Thyroid gland (tissue), 4 donors: ENCODE data around the gene SLC12A1. TPM values are rescaled to one million over a fixed set of nuclear protein-coding genes. Genes with fewer than 3 reads are reported as not detected.

ENCODE experiments used
- DNase-seq, 2 donors: peaks; one replicate each; pipeline ENCODE4 v3.0.0-alpha.2; 2019
- H3K27ac ChIP-seq, 3 donors: fragments of 200-600 bp; sonication (generic); 1 replicate in 2 of 3; 2 replicates in 1 of 3; pipeline ENCODE4 v1.5.1; 2016 to 2019; ENCODE audit warnings: mild to moderate bottlenecking in 1 of 3, moderate library complexity in 1 of 3
- H3K27me3 ChIP-seq: fragments of 200-600 bp; sonication (generic); one replicate; pipeline ENCODE4 v1.5.1; 2019
- H3K36me3 ChIP-seq, 2 donors: fragments of 200-600 bp; sonication (generic); one replicate each; pipeline ENCODE4 v1.5.1; 2016 to 2019
- H3K4me1 ChIP-seq, 2 donors: fragments of 200-600 bp; sonication (generic); one replicate each; pipeline ENCODE4 v1.5.1; 2017 to 2019
- H3K4me3 ChIP-seq, 3 donors: fragments of 200-600 bp; sonication (generic); replicated peaks in 1 of 3; 1 replicate in 2 of 3; 2 replicates in 1 of 3; pipeline ENCODE4 v1.5.1; 2016; ENCODE audit warnings: mild to moderate bottlenecking in 1 of 3
- H3K9me3 ChIP-seq: fragments of 200-600 bp; sonication (generic); one replicate; pipeline ENCODE4 v1.5.1; 2017
- CTCF ChIP-seq, 6 experiments: fragments of 200-600 bp in 3 of 6; fragments of 450-650 bp in 3 of 6; sonication (generic) in 3 of 6; IDR thresholded peaks; one replicate each; pipeline ENCODE4 v1.5.1; 2016 to 2019; ENCODE audit warnings: antibody characterized with exemption in 6 of 6, mild to moderate bottlenecking in 2 of 6, inconsistent platforms in 1 of 6, moderate library complexity in 1 of 6
- POLR2A ChIP-seq, 2 donors: fragments of 450-650 bp; IDR thresholded peaks; one replicate each; pipeline ENCODE4 v1.6.1; 2017; ENCODE audit warnings: antibody characterized with exemption in 2 of 2, mild to moderate bottlenecking in 2 of 2, moderate library complexity in 1 of 2
- WGBS, 2 donors: methylation state at CpG; one replicate each; pipeline ENCODE4 v1.1.5; 2017; 5-methylcytosine and 5-hydroxymethylcytosine counted together
- intact Hi-C: fragments of 100-400 bp; cut with DNase I; formaldehyde crosslinking; loops from one replicate; pipeline ENCODE4 v1.15.1; 2023
- total RNA-seq, 4 donors: library from RNA; depleted of rRNA; stranded (reverse); fragments of >200 nt; gene quantifications; one replicate each; pipeline ENCODE4 v1.2.3, GENCODE V29; 2016

SLC12A1 gene
- total RNA-seq, 4 donors from 2014 or later: not detected

- intact Hi-C loops: no loop called here
- no peak for DNase-seq
- H3K36me3 ChIP-seq: no peaks in the 10 kb centered on the region
- H3K4me1 ChIP-seq: no peaks in the 10 kb centered on the region
- no peaks in the 10 kb centered on the region for H3K9me3 ChIP-seq
- H3K4me3 ChIP-seq: no peak overlapping the region
- H3K27ac ChIP-seq: no peak overlapping the region
- TF ChIP-seq CTCF (IDR thresholded peaks at IDR 0.05): no peak
- no peak for TF ChIP-seq POLR2A (IDR thresholded peaks at IDR 0.05)
- 47 to 52% methylated on average over 4 of the region's 4 CpGs for WGBS, 2 donors
- no peaks in the 10 kb centered on the region for H3K27me3 ChIP-seq
Observed at GRCh38 chr15:48266024-48266689, 60.1 kb downstream of the SLC12A1 start.

- no peak for TF ChIP-seq POLR2A (IDR thresholded peaks at IDR 0.05)
- no peaks in the 10 kb centered on the region for H3K4me1 ChIP-seq
- no peaks in the 10 kb centered on the region for H3K9me3 ChIP-seq
- no peak overlapping the region for H3K27ac ChIP-seq
- no peak overlapping the region for H3K4me3 ChIP-seq
- H3K27me3 ChIP-seq: no peaks in the 10 kb centered on the region
- H3K36me3 ChIP-seq: no peaks in the 10 kb centered on the region
- DNase-seq: no peak
- WGBS, 2 donors: 86 to 87% methylated on average over 3 of the region's 3 CpGs
- intact Hi-C loops: no loop called here
Observed at GRCh38 chr15:48267766-48268165, 61.7 kb downstream of the SLC12A1 start.

GRCh38 chr15:48273049-48273448, 66.9 kb downstream of the SLC12A1 start:
- Histone ChIP-seq H3K4me1 (no peaks in the 10 kb centered on the region), H3K4me3 (no peak overlapping the region), H3K9me3 (no peaks in the 10 kb centered on the region), H3K27ac (no peak overlapping the region), H3K27me3 (no peaks in the 10 kb centered on the region), H3K36me3 (no peaks in the 10 kb centered on the region)
- TF ChIP-seq POLR2A (IDR thresholded peaks at IDR 0.05) (no peak), CTCF (IDR thresholded peaks at IDR 0.05) (no peak)
- intact Hi-C loops: no loop called here
- DNase-seq: no peak
- 80 to 81% methylated on average over 4 of the region's 4 CpGs for WGBS, 2 donors

- Histone ChIP-seq H3K4me3 (no peak overlapping the region), H3K36me3 (no peaks in the 10 kb centered on the region), H3K27me3 (no peaks in the 10 kb centered on the region), H3K27ac (no peak overlapping the region), H3K9me3 (no peaks in the 10 kb centered on the region), H3K4me1 (no peaks in the 10 kb centered on the region)
- intact Hi-C loops: no loop called here
- TF ChIP-seq CTCF (IDR thresholded peaks at IDR 0.05) (no peak), POLR2A (IDR thresholded peaks at IDR 0.05) (no peak)
- DNase-seq: no peak
Observed at GRCh38 chr15:48278666-48279065, 72.6 kb downstream of the SLC12A1 start.

- no peaks in the 10 kb centered on the region for H3K36me3 ChIP-seq
- no peak for DNase-seq
- TF ChIP-seq CTCF (IDR thresholded peaks at IDR 0.05) (no peak), POLR2A (IDR thresholded peaks at IDR 0.05) (no peak)
- H3K9me3 ChIP-seq: no peaks in the 10 kb centered on the region
- 69 to 81% methylated on average over 1 of the region's 1 CpG for WGBS, 2 donors
- no peak overlapping the region for H3K27ac ChIP-seq
- H3K4me1 ChIP-seq: no peaks in the 10 kb centered on the region
- no peak overlapping the region for H3K4me3 ChIP-seq
- H3K27me3 ChIP-seq: no peaks in the 10 kb centered on the region
- intact Hi-C loops: no loop called here
Observed at GRCh38 chr15:48279608-48280007, 73.5 kb downstream of the SLC12A1 start.
